GM18951 (cell line): ENCODE measurements around the gene PCDHB10.
"Not testable (repeated sequence)": the region's sequence is repeated elsewhere in the genome, so short reads cannot be mapped to it uniquely, and the experiment has no call there.

ENCODE experiments used
- POLR2A ChIP-seq: IDR thresholded peaks from 4 replicates; pipeline ENCODE4 v1.6.1; 2011; ENCODE audit warnings: mild to moderate bottlenecking; ENCODE audit not compliant: insufficient read length, insufficient read depth; ENCODE audit errors: extremely low read depth
- in situ Hi-C: fragments of 300-500 bp; cut with MboI; formaldehyde crosslinking; loops from one replicate; pipeline ENCODE4 v1.12.0; 2022; ENCODE audit warnings: low sequenced_read_pairs, mixed read lengths, inconsistent platforms; ENCODE audit not compliant: unreplicated experiment

PCDHB10 gene

GRCh38 chr5:141180313-141180712 is 11.8 kb upstream of the PCDHB10 start:
- no peak for TF ChIP-seq POLR2A
- in situ Hi-C loops, result no loop called here

- TF ChIP-seq POLR2A, result no peak
- in situ Hi-C loops, result no loop called here
These were observed 9.9 kb upstream of the PCDHB10 start, which contains the start of gene PCDHB16 for GRCh38 chr5:141182248-141182647. PCDHB16 (plus strand) TSS chr5:141182387; CDS start chr5:141182560, 173 bp downstream.

GRCh38 chr5:141184117-141184855 is 7.9 kb upstream of the PCDHB10 start:
- in situ Hi-C loops, result not testable (repeated sequence)

- no peak for TF ChIP-seq POLR2A
- in situ Hi-C loops, result no loop called here
These were observed 5.1 kb upstream of the PCDHB10 start, which contains the start of gene PCDHB9 for GRCh38 chr5:141186897-141187512. PCDHB9 (plus strand) TSS chr5:141187161; CDS start chr5:141187319, 158 bp downstream.

- in situ Hi-C loops, result not testable (repeated sequence)
These were observed 3.5 kb upstream of the PCDHB10 start for GRCh38 chr5:141188682-141189081.

- in situ Hi-C loops, result not testable (repeated sequence)
These were observed 3.0 kb upstream of the PCDHB10 start for GRCh38 chr5:141189131-141189530.

- in situ Hi-C loops, result not testable (repeated sequence)
These were observed 2.2 kb downstream of the PCDHB10 start for GRCh38 chr5:141194332-141194731.

- in situ Hi-C loops, result no loop called here
- no peak for TF ChIP-seq POLR2A
These were observed 4.2 kb downstream of the PCDHB10 start for GRCh38 chr5:141196363-141196762.

GRCh38 chr5:141199359-141200235 is 7.4 kb downstream of the PCDHB10 start, which contains the start of gene PCDHB11:
PCDHB11 (plus strand) TSS chr5:141199627; CDS start chr5:141199775, 148 bp downstream.
- no peak for TF ChIP-seq POLR2A
- in situ Hi-C loops, result no loop called here

GRCh38 chr5:141201126-141201525 is 9.0 kb downstream of the PCDHB10 start:
- in situ Hi-C loops, result not testable (repeated sequence)

- in situ Hi-C loops, result not testable (repeated sequence)
These were observed 9.5 kb downstream of the PCDHB10 start for GRCh38 chr5:141201646-141202045.

GRCh38 chr5:141208478-141208877 is 16.3 kb downstream of the PCDHB10 start, which contains the start of gene PCDHB12:
PCDHB12 (plus strand) TSS chr5:141208719; CDS start chr5:141208908, 189 bp downstream.
- no peak for TF ChIP-seq POLR2A
- in situ Hi-C loops, result no loop called here

GRCh38 chr5:141210281-141210680 is 18.1 kb downstream of the PCDHB10 start:
- in situ Hi-C loops, result not testable (repeated sequence)

GRCh38 chr5:141210849-141211248 is 18.7 kb downstream of the PCDHB10 start:
- in situ Hi-C loops, result not testable (repeated sequence)

GRCh38 chr5:141213656-141214339 is 21.6 kb downstream of the PCDHB10 start, which contains the start of gene PCDHB13:
PCDHB13 (plus strand) TSS chr5:141213919; CDS start chr5:141214124, 205 bp downstream.
- in situ Hi-C loops, result not testable (repeated sequence)

- in situ Hi-C loops, result not testable (repeated sequence)
These were observed 22.4 kb downstream of the PCDHB10 start for GRCh38 chr5:141214583-141214982.

GRCh38 chr5:141215504-141215903 is 23.4 kb downstream of the PCDHB10 start:
- in situ Hi-C loops, result not testable (repeated sequence)

- in situ Hi-C loops, result not testable (repeated sequence)
These were observed 23.9 kb downstream of the PCDHB10 start for GRCh38 chr5:141216035-141216434.
